Measurements from ENCODE around the gene RPS18. TPM values are rescaled to one million over a fixed set of nuclear protein-coding genes. Genes with fewer than 3 reads are reported as not detected.
A peak's percentile ranks its signal among the peaks of the same experiment; 100 is the strongest.

Gene RPS18
- total RNA-seq, 1 donor from 2014 or later = 3,296 TPM

- H3K4me3 ChIP-seq = peak overlapping the region; percentile 73 to 93
- no peaks in the 10 kb centered on the region for H3K27me3 ChIP-seq
- intact Hi-C loops (cut with DNase I) = no loop called here
- no peaks in the 10 kb centered on the region for H3K36me3 ChIP-seq
- H3K9me3 ChIP-seq = no peaks in the 10 kb centered on the region
- peak in 1 of 2 donors; percentile 92 for DNase-seq (ENCODE audit: extremely low spot score in 2 of 2)
- peak overlapping the region; percentile 99 for H3K27ac ChIP-seq
- H3K4me1 ChIP-seq = peaks cover 52% of the 10 kb centered on the region
- TF ChIP-seq POLR2A (IDR thresholded peaks at IDR 0.05) = no peak
- peak; percentile 29 to 58 for TF ChIP-seq POLR2AphosphoS5 (IDR thresholded peaks at IDR 0.05; ENCODE audit: insufficient read depth in 1 of 2, low read depth in 1 of 2)
- TF ChIP-seq CTCF (IDR thresholded peaks at IDR 0.05) = no peak
Observed at GRCh38 chr6:33312361-33313104, 40.7 kb downstream of the RPS18 start.

- intact Hi-C loops (cut with DNase I) = no loop called here
- DNase-seq (ENCODE audit: extremely low spot score in 2 of 2) = peak in 1 of 2 donors; percentile 87
Observed at GRCh38 chr6:33313105-33313708, 41.3 kb downstream of the RPS18 start.

GRCh38 chr6:33313709-33314514, 42.0 kb downstream of the RPS18 start, which contains the start of gene TAPBP:
TAPBP (minus strand) TSS chr6:33314078; CDS start chr6:33314041, 37 bp downstream.
- TF ChIP-seq POLR2A (IDR thresholded peaks at IDR 0.05) (peak in 1 of 2 donors; percentile 25), CTCF (IDR thresholded peaks at IDR 0.05) (no peak), POLR2AphosphoS5 (IDR thresholded peaks at IDR 0.05; ENCODE audit: insufficient read depth in 1 of 2, low read depth in 1 of 2) (peak in 1 of 2 donors; percentile 86)
- H3K4me1 ChIP-seq = peaks cover 61% of the 10 kb centered on the region
- H3K4me3 ChIP-seq = peak within 1 kb of the TSS; percentile 73 to 93
- H3K36me3 ChIP-seq = peaks cover 0 to 3% of the 10 kb centered on the region in 2 donors
- H3K27me3 ChIP-seq = no peaks in the 10 kb centered on the region
- no peaks in the 10 kb centered on the region for H3K9me3 ChIP-seq
- peak in 1 of 2 donors; percentile 88 for DNase-seq (ENCODE audit: extremely low spot score in 2 of 2)
- peak within 1 kb of the TSS; percentile 99 for H3K27ac ChIP-seq
- intact Hi-C loops (cut with DNase I) = no loop called here

More at GRCh38 chr6:33313105-33313708, 41.3 kb downstream of the RPS18 start:
- peaks cover 54% of the 10 kb centered on the region for H3K4me1 ChIP-seq
- H3K27ac ChIP-seq = peak overlapping the region; percentile 99
- no peak for TF ChIP-seq POLR2A (IDR thresholded peaks at IDR 0.05)
- TF ChIP-seq POLR2AphosphoS5 (IDR thresholded peaks at IDR 0.05; ENCODE audit: insufficient read depth in 1 of 2, low read depth in 1 of 2) = no peak
- no peak for TF ChIP-seq CTCF (IDR thresholded peaks at IDR 0.05)
- H3K9me3 ChIP-seq = no peaks in the 10 kb centered on the region
- H3K27me3 ChIP-seq = no peaks in the 10 kb centered on the region
- peak overlapping the region; percentile 73 to 93 for H3K4me3 ChIP-seq
- H3K36me3 ChIP-seq = no peaks in the 10 kb centered on the region

- Histone ChIP-seq H3K36me3 (peaks cover 0 to 9% of the 10 kb centered on the region in 2 donors), H3K4me3 (peak overlapping the region; percentile 73 to 93), H3K4me1 (peaks cover 62% of the 10 kb centered on the region), H3K27me3 (no peaks in the 10 kb centered on the region), H3K9me3 (no peaks in the 10 kb centered on the region), H3K27ac (peak overlapping the region; percentile 99)
- peak in 1 of 2 donors; percentile 94 for DNase-seq (ENCODE audit: extremely low spot score in 2 of 2)
- intact Hi-C loops (cut with DNase I) = no loop called here
- no peak for TF ChIP-seq CTCF (IDR thresholded peaks at IDR 0.05)
- TF ChIP-seq POLR2A (IDR thresholded peaks at IDR 0.05) = peak in 1 of 2 donors; percentile 15
- TF ChIP-seq POLR2AphosphoS5 (IDR thresholded peaks at IDR 0.05; ENCODE audit: insufficient read depth in 1 of 2, low read depth in 1 of 2) = peak in 1 of 2 donors; percentile 65
Observed at GRCh38 chr6:33314515-33314942, 42.7 kb downstream of the RPS18 start.

Measured in vagina (tissue), 2 donors.